OCI-LY1 (cell line): Measurements from ENCODE around the gene DNAH14.

Experiments
- H2AFZ ChIP-seq: fragments of 200-600 bp; sonication (generic), shearing (Covaris generic); 2 replicates; pipeline ENCODE4 v1.6.0; 2014; ENCODE audit warnings: antibody characterized with exemption, mild to moderate bottlenecking, low read length
- H3F3A ChIP-seq: fragments of 200-600 bp; sonication (generic), shearing (Covaris generic); 2 replicates; pipeline ENCODE4 v1.6.0; 2014; ENCODE audit warnings: mild to moderate bottlenecking, antibody characterized with exemption, low read length, moderate library complexity; ENCODE audit not compliant: insufficient read depth
- H3K27ac ChIP-seq: fragments of 200-600 bp; sonication (generic); 2 replicates; pipeline ENCODE4 v1.5.1; 2014; ENCODE audit warnings: low read length, mixed run types, mild to moderate bottlenecking, low read depth; ENCODE audit not compliant: poor library complexity, severe bottlenecking
- H3K27me3 ChIP-seq: fragments of 200-600 bp; sonication (generic); 2 replicates; pipeline ENCODE4 v1.6.0; 2014; ENCODE audit warnings: antibody characterized with exemption, mild to moderate bottlenecking, low read length, moderate library complexity; ENCODE audit not compliant: insufficient read depth
- H3K36me3 ChIP-seq: fragments of 200-600 bp; sonication (generic); 2 replicates; pipeline ENCODE4 v1.6.1; 2014; ENCODE audit warnings: mild to moderate bottlenecking, antibody characterized with exemption, low read length, moderate library complexity, mixed read lengths; ENCODE audit not compliant: insufficient read depth
- H3K4me1 ChIP-seq: fragments of 200-600 bp; sonication (generic); 2 replicates; pipeline ENCODE4 v1.5.1; 2014; ENCODE audit warnings: mild to moderate bottlenecking, low read length, moderate library complexity; ENCODE audit not compliant: insufficient read depth, severe bottlenecking
- H3K4me2 ChIP-seq: fragments of 200-600 bp; sonication (generic), shearing (Covaris generic); 2 replicates; pipeline ENCODE4 v1.6.1; 2014; ENCODE audit warnings: low read length
- H3K4me3 ChIP-seq: fragments of 200-600 bp; sonication (generic); 2 replicates; pipeline ENCODE4 v1.5.1; 2014; ENCODE audit warnings: low read length, low read depth, mild to moderate bottlenecking, mixed read lengths; ENCODE audit not compliant: poor library complexity, severe bottlenecking
- H3K79me2 ChIP-seq: fragments of 200-600 bp; shearing (Covaris generic); 2 replicates; pipeline ENCODE4 v1.6.1; 2016; ENCODE audit warnings: mixed run types, low read length, mixed read lengths; ENCODE audit not compliant: insufficient read depth
- H3K9ac ChIP-seq: fragments of 200-600 bp; sonication (generic), shearing (Covaris generic); 2 replicates; pipeline ENCODE4 v1.6.1; 2014; ENCODE audit warnings: mild to moderate bottlenecking, low read length, mixed read lengths
- H3K9me2 ChIP-seq: fragments of 200-600 bp; sonication (generic), shearing (Covaris generic); 2 replicates; pipeline ENCODE4 v1.6.1; 2014; ENCODE audit warnings: low read depth, mild to moderate bottlenecking, low read length, mixed read lengths
- H3K9me3 ChIP-seq: fragments of 200-600 bp; shearing (Covaris generic); 2 replicates; pipeline ENCODE4 v1.6.1; 2014; ENCODE audit warnings: low read length, mixed read lengths
- H4K20me1 ChIP-seq: fragments of 200-600 bp; sonication (generic), shearing (Covaris generic); 2 replicates; pipeline ENCODE4 v1.6.0; 2016; ENCODE audit warnings: mild to moderate bottlenecking, low read length; ENCODE audit not compliant: insufficient read depth
- CTCF ChIP-seq: fragments of 200-600 bp; sonication (generic), shearing (Covaris generic); IDR thresholded peaks from 2 replicates; pipeline ENCODE4 v1.5.1; 2017; ENCODE audit warnings: mild to moderate bottlenecking, antibody characterized with exemption, low read length, moderate library complexity, mixed read lengths
- EZH2 ChIP-seq: fragments of 200-600 bp; sonication (generic), shearing (Covaris generic); IDR thresholded peaks from 2 replicates; pipeline ENCODE4 v1.8.0; 2017; ENCODE audit warnings: borderline replicate concordance, mixed run types, mild to moderate bottlenecking, antibody characterized with exemption, low read length, moderate library complexity, mixed read lengths

The DNAH14 gene

GRCh38 chr1:225440380-225441221 lies 511.1 kb downstream of the DNAH14 start:
- no peak overlapping the region for H3K4me3 ChIP-seq
- no peak overlapping the region for H2AFZ ChIP-seq
- no peak overlapping the region for H3K9ac ChIP-seq
- H3K4me1 ChIP-seq = peaks cover 55% of the 10 kb centered on the region
- TF ChIP-seq CTCF = no peak
- TF ChIP-seq EZH2 = no peak
- H3F3A ChIP-seq = no peaks in the 10 kb centered on the region
- H3K36me3 ChIP-seq = no peaks in the 10 kb centered on the region
- no peaks in the 10 kb centered on the region for H3K9me2 ChIP-seq
- H3K79me2 ChIP-seq = no peaks in the 10 kb centered on the region
- H3K27me3 ChIP-seq = no peaks in the 10 kb centered on the region
- no peak overlapping the region for H3K4me2 ChIP-seq
- H3K9me3 ChIP-seq = no peaks in the 10 kb centered on the region
- no peaks in the 10 kb centered on the region for H4K20me1 ChIP-seq
- H3K27ac ChIP-seq = no peak overlapping the region

- no peak for TF ChIP-seq EZH2
- TF ChIP-seq CTCF = peak; percentile 81
- H2AFZ ChIP-seq = peak overlapping the region; percentile 88
- H3K36me3 ChIP-seq = no peaks in the 10 kb centered on the region
- no peak overlapping the region for H3K4me3 ChIP-seq
- H3K4me2 ChIP-seq = peak overlapping the region; percentile 47
- H3K4me1 ChIP-seq = peaks cover 51% of the 10 kb centered on the region
- H3K27me3 ChIP-seq = no peaks in the 10 kb centered on the region
- H3F3A ChIP-seq = no peaks in the 10 kb centered on the region
- no peaks in the 10 kb centered on the region for H4K20me1 ChIP-seq
- peak overlapping the region; percentile 41; the same call in 1 of the 2 replicates for H3K9ac ChIP-seq
- H3K9me3 ChIP-seq = no peaks in the 10 kb centered on the region
- no peaks in the 10 kb centered on the region for H3K9me2 ChIP-seq
- H3K79me2 ChIP-seq = no peaks in the 10 kb centered on the region
- H3K27ac ChIP-seq = peak overlapping the region; percentile 83
Measured at GRCh38 chr1:225441314-225442122, 512.0 kb downstream of the DNAH14 start.

- Histone ChIP-seq H3K9me2 (no peaks in the 10 kb centered on the region), H3K9ac (peak overlapping the region; percentile 41; the same call in 1 of the 2 replicates), H3K27ac (peak overlapping the region; percentile 83), H3F3A (no peaks in the 10 kb centered on the region), H3K4me2 (peak overlapping the region; percentile 47), H2AFZ (peak overlapping the region; percentile 88), H3K4me1 (peaks cover 49% of the 10 kb centered on the region), H3K27me3 (no peaks in the 10 kb centered on the region), H3K79me2 (no peaks in the 10 kb centered on the region), H3K4me3 (no peak overlapping the region), H4K20me1 (no peaks in the 10 kb centered on the region), H3K36me3 (no peaks in the 10 kb centered on the region), H3K9me3 (no peaks in the 10 kb centered on the region)
- TF ChIP-seq EZH2 (no peak), CTCF (no peak)
Measured at GRCh38 chr1:225442123-225442505, 512.6 kb downstream of the DNAH14 start.
